Activated CD4-positive, alpha-beta memory T cell treated with anti-CD3 and anti-CD28 coated beads for 36 hours (primary cell): ENCODE measurements around the gene VAMP2. TPM values are rescaled to one million over a fixed set of nuclear protein-coding genes. Genes with fewer than 3 reads are reported as not detected.

ENCODE experiments used
- CTCF ChIA-PET: fragments of 350-600 bp; sonication (Branson Sonifier 250); formaldehyde crosslinking; loops from one replicate; lab custom pipeline; 2021; ENCODE audit warnings: antibody characterized with exemption, inconsistent platforms; lab: Charles Lee
- POLR2A ChIA-PET: fragments of 350-600 bp; sonication (Branson Sonifier 250); formaldehyde crosslinking; loops from one replicate; lab custom pipeline; 2021; ENCODE audit warnings: antibody characterized with exemption; lab: Charles Lee
- DNase-seq: peaks from one replicate; pipeline ENCODE4 v3.0.0-alpha.2; 2020
- H3K27ac Mint-ChIP-seq: one replicate; pipeline ENCODE4 v1.8.0; 2021; ENCODE audit warnings: mixed read lengths
- H3K27me3 Mint-ChIP-seq: one replicate; pipeline ENCODE4 v1.8.0; 2021; ENCODE audit warnings: mixed read lengths
- H3K36me3 Mint-ChIP-seq: one replicate; pipeline ENCODE4 v1.8.0; 2021; ENCODE audit warnings: mixed read lengths
- H3K4me1 Mint-ChIP-seq: one replicate; pipeline ENCODE4 v1.8.0; 2021; ENCODE audit warnings: low read depth, mixed read lengths
- H3K4me3 Mint-ChIP-seq: one replicate; pipeline ENCODE4 v1.8.0; 2021; ENCODE audit warnings: mild to moderate bottlenecking, mixed read lengths
- H3K9me3 Mint-ChIP-seq: one replicate; pipeline ENCODE4 v1.8.0; 2021; ENCODE audit warnings: mixed read lengths
- intact Hi-C: fragments of 100-400 bp; cut with micrococcal nuclease; formaldehyde crosslinking; loops from one replicate; pipeline ENCODE4 v1.15.1; 2023
- total RNA-seq, 2 experiments: library from RNA; stranded (reverse); gene quantifications; one replicate each; pipeline ENCODE4 v1.2.3, GENCODE V29; 2021

Gene VAMP2
- total RNA-seq, 2 experiments from 2014 or later = 30.1 to 30.4 TPM

DNA sequence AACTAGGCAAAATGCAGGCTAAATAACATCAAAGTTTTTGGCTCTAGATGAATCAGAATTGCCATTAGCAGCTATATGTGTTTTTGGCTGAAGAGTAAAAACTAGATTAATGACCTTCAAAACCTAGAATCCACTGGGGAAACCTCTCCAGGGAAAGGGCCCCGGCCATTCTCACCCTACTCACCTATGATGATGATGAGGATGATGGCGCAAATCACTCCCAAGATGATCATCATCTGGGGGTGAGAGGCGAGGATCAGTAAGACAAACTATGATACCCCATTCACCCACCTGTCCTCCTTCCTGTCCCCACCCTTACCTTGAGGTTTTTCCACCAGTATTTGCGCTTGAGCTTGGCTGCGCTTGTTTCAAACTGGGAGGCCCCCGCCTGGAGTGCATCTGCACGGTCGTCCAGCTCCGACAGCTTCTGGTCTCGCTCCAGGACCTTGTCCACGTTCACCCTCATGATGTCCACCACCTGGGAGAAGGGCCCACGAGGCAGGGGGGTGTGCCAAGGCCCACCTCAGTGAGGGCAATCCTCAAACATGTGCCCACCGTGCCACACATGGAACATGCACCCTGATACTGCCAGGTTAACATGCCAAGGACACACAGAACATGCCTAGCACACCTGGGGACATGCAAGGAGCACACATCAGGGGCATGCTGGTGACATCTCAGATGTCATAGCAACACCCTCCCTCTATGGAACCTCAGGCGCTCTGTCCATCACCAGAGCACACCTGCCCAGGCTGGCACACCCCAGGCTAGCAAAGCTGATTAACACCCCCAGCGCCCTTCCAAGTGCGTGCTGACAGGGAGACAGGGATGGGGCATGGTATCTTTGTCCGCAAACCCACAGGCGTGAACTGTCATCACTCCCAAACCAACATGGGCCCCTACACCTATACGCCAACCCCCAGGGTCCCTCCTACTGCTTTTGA, 1.2 kb downstream of the VAMP2 start:
- H3K9me3 Mint-ChIP-seq = no peaks in the 10 kb centered on the region
- H3K4me3 Mint-ChIP-seq = peak overlapping the region; percentile 86
- H3K36me3 Mint-ChIP-seq = peaks cover 24% of the 10 kb centered on the region
- H3K27me3 Mint-ChIP-seq = no peaks in the 10 kb centered on the region
- CTCF ChIA-PET = interaction anchor here (1.1 to 8.7 kb wide), 6 partner anchors 11 to 60 kb away, joined by 3 to 62 read pairs (median 6); partner anchors contain the start of genes ALOXE3 and HES7
- peaks cover 52% of the 10 kb centered on the region for H3K4me1 Mint-ChIP-seq
- POLR2A ChIA-PET = interaction anchor here (0.9 to 4.5 kb wide), 4 partner anchors 11 to 215 kb away, joined by 3 to 146 read pairs (median 4); no protein-coding TSS in a partner anchor
- intact Hi-C loops = no loop called here
- peak overlapping the region; percentile 92 for H3K27ac Mint-ChIP-seq
- peak; percentile 35 for DNase-seq

DNA sequence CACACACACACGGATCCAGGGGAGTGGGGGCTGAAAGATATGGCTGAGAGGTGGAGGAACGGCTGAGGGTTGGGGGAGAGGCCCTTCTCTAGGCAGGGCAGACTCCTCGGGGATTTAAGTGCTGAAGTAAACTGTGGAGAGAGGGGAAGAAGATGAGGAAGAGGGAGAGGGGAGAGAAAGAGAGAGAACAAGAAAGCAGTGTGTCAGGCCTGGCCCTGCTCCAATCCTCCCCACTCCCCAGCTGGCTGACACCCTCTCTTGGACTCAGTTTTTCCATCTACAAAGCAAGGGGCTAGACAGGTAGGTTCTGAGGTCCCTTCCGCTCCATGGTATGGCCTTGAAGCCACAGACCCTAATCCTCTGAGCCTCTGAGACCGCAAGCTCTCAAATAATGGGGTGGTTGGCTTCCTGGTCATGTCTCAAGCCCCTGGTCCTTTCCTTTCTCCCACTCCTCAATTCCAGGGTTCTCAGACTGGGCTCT, 2.0 kb downstream of the VAMP2 start:
- CTCF ChIA-PET = interaction anchor here (1.1 to 8.7 kb wide), 6 partner anchors 10 to 60 kb away, joined by 3 to 62 read pairs (median 6); partner anchors contain the start of genes ALOXE3 and HES7

DNA sequence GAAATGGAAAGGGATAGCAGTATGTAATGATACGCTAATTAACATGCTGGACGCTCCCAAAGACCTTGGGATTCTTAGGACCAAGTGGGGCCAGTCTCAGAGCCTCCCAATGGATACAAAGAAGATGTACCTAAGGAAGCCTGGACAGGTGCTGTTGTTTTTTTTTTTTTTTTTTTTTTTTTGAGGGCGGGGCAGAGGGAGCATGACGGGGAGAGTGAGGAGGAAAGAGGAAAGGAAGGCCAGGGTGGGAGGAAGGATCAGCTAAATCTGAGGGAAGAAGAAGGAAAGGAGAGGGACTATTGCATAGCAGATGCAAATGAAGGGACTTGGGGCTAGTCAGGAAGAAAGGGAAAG, 2.5 kb downstream of the VAMP2 start:
- Mint-ChIP-seq H3K27me3 (no peaks in the 10 kb centered on the region), H3K9me3 (no peaks in the 10 kb centered on the region), H3K4me3 (no peak overlapping the region), H3K27ac (peak overlapping the region; percentile 92), H3K4me1 (peaks cover 56% of the 10 kb centered on the region), H3K36me3 (peaks cover 24% of the 10 kb centered on the region)
- intact Hi-C loops = no loop called here
- CTCF ChIA-PET = interaction anchor here (0.5 to 8.7 kb wide), 4 partner anchors 21 to 99 kb away, joined by 3 to 62 read pairs (median 24); partner anchors contain the start of gene ALOXE3
- POLR2A ChIA-PET = interaction anchor here (0.7 to 1.5 kb wide), 2 partner anchors 22 to 28 kb away, joined by 3 to 6 read pairs; no protein-coding TSS in a partner anchor
- no peak for DNase-seq

More for the DNA sequence above, 2.0 kb downstream of the VAMP2 start:
- H3K4me3 Mint-ChIP-seq = peak overlapping the region; percentile 86
- DNase-seq = peak; percentile 43
- H3K9me3 Mint-ChIP-seq = no peaks in the 10 kb centered on the region
- H3K27ac Mint-ChIP-seq = peak overlapping the region; percentile 92
- POLR2A ChIA-PET = interaction anchor here (0.7 to 4.5 kb wide), 5 partner anchors 12 to 216 kb away, joined by 3 to 146 read pairs (median 3); no protein-coding TSS in a partner anchor
- H3K27me3 Mint-ChIP-seq = no peaks in the 10 kb centered on the region
- H3K4me1 Mint-ChIP-seq = peaks cover 52% of the 10 kb centered on the region
- H3K36me3 Mint-ChIP-seq = peaks cover 24% of the 10 kb centered on the region
- intact Hi-C loops = no loop called here

DNA sequence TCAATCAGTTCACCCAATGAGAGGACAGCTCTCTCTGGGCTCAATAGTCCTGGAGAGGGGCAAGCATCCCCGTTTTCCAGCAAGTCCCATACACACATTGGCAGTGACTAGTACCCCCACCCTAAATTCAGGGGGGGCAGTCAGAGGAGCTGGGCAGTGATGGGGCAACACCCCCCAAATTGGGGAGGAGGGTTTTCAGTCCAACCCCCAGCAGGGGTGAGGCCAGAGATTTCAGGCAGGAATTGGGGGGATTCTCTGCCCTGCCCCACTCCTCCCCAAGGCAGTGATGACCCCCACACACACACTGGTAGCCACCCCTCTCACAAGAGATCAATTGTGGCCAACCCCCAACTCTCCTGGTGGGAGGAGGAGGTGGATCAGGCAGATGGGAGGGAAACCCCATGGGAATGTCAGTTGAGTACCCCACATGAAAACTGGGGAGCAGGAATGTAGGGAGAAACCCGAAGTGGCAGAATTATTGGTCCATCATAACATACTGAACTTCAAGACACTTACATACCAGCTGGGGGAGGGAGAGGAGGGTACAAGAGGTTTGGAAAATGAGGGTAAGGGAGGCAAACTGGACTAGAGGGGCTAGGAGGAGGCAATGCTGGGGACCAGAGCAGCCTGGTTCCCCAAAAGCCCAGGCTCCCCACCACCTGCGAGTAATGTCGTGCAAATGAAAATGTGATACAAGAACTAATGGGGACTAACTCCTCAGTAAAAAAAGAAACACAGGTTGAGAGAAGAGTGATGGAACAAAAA, 3.1 kb downstream of the VAMP2 start:
- Mint-ChIP-seq H3K27me3 (no peaks in the 10 kb centered on the region), H3K27ac (peak overlapping the region; percentile 92), H3K36me3 (peaks cover 24% of the 10 kb centered on the region), H3K4me1 (peaks cover 56% of the 10 kb centered on the region), H3K9me3 (no peaks in the 10 kb centered on the region), H3K4me3 (no peak overlapping the region)
- ChIA-PET CTCF (interaction anchor here (0.5 to 8.7 kb wide), 10 partner anchors 9 to 98 kb away, joined by 3 to 62 read pairs (median 6); partner anchors contain the start of genes ALOXE3 and BORCS6), POLR2A (interaction anchor here (1.2 to 2.1 kb wide), 3 partner anchors 14 to 22 kb away, joined by 3 to 21 read pairs (median 6); partner anchors contain the start of gene TMEM107)
- intact Hi-C loops = loop anchor here (5.0 kb wide), 1 partner anchor 317 kb away; no protein-coding TSS in a partner anchor
- no peak for DNase-seq

DNA sequence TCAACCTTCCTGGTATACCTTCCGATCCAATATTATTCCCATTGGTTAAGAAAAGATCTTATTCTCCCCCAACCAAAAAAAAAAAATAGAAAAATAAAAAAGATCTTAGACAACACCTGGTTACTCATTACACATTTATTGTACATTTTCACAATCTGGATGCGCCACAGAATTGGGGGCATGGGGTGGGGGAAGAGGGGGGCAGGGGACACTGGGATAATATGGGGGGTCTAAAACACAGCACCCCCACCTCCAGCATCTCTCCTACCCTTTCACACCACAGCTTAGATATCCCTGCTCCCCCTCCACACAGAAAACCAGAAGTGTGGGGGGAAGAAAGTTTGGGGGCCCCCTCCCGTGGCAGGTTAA, 3.7 kb downstream of the VAMP2 start:
- no peak overlapping the region for H3K4me3 Mint-ChIP-seq
- H3K27ac Mint-ChIP-seq = peak overlapping the region; percentile 92
- peaks cover 56% of the 10 kb centered on the region for H3K4me1 Mint-ChIP-seq
- intact Hi-C loops = loop anchor here (5.0 kb wide), 1 partner anchor 317 kb away; no protein-coding TSS in a partner anchor
- POLR2A ChIA-PET = interaction anchor here (1.2 to 2.1 kb wide), 2 partner anchors 14 to 17 kb away, joined by 3 to 21 read pairs; partner anchors contain the start of gene TMEM107
- CTCF ChIA-PET = interaction anchor here (0.8 to 8.7 kb wide), 11 partner anchors 8 to 98 kb away, joined by 4 to 62 read pairs (median 6); partner anchors contain the start of genes ALOXE3, BORCS6 and HES7
- peaks cover 24% of the 10 kb centered on the region for H3K36me3 Mint-ChIP-seq
- H3K9me3 Mint-ChIP-seq = no peaks in the 10 kb centered on the region
- DNase-seq = no peak
- no peaks in the 10 kb centered on the region for H3K27me3 Mint-ChIP-seq

DNA sequence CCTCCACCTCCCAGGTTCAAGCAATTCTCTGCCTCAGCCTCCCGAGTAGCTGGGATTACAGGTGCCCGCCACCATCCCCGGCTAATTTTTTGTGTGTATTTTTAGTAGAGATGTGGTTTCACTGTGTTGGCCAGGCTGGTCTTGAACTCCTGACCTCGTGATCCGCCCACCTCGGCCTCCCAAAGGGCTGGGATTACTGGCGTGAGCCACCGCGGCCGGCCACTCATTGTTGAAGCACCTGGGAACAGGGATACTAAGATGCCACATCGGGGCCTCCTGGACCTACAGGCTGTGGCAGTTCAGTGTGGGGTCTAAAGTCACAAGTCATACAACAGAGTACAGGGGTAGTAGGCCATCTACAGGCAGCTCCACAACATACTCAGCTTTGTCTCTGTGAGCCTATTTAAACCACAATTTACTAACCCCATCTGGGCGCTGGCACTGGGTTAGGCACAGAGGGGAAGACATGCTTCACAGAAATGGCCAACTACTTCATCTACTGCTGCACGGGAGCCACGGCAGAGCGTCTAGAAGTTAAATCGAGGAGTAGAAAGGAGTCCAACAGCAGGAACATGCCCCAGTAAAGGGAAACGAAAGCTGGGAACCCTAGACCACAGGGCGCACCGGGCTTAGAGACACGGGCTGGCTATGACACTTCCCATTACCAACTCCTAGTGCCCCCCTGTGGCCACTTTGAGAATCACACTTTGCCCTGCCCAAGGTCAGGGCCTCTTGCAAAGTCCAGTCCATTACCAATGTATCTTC, 4.3 kb downstream of the VAMP2 start:
- peaks cover 55% of the 10 kb centered on the region for H3K4me1 Mint-ChIP-seq
- DNase-seq = peak; percentile 93
- peak overlapping the region; percentile 1 for H3K4me3 Mint-ChIP-seq
- no peaks in the 10 kb centered on the region for H3K27me3 Mint-ChIP-seq
- no peaks in the 10 kb centered on the region for H3K9me3 Mint-ChIP-seq
- ChIA-PET POLR2A (interaction anchor here (0.6 to 2.1 kb wide), 3 partner anchors 15 to 34 kb away, joined by 3 to 21 read pairs (median 7); partner anchors contain the start of genes HES7 and TMEM107), CTCF (interaction anchor here (0.6 to 8.7 kb wide), 15 partner anchors 8 to 142 kb away, joined by 3 to 62 read pairs (median 6); partner anchors contain the start of genes ALOXE3, BORCS6 and HES7)
- intact Hi-C loops = loop anchor here (5.0 kb wide), 1 partner anchor 316 kb away; no protein-coding TSS in a partner anchor
- peak overlapping the region; percentile 80 for H3K27ac Mint-ChIP-seq
- H3K36me3 Mint-ChIP-seq = peaks cover 24% of the 10 kb centered on the region

DNA sequence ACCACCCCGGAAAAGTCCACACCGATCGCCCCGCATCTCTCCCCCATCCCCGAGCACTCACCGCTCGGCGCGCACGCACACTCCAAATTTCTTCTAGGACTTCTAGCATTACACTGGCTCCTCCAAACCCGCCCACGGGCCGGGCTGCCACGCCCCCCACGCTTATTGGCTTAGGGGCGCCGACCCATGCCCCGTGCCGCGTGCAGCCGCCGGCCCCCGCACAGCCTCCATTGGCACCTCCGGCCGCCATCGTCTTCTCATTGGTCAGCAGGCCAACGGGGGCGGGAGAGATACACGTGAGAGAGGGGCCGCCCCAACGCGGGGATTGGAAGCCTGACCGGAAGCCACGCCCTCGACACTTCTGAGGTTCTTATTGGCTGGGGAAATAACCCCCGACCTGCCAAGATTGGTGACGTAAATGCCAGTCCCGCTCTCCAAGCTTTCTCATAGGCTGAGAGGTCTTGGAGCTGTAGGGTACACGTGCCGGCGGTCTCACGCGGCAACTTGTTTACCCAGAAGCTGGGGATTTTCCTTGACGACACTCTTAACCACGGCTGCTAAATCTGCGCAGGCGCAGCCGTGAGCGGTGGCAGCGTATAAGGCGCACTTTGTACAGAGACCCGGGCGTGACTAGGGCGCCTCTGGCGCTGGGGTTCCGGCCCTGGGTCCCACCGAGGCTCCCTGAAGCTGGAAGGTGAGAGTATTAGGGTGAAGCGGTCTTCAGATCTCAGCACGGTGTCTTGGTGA, 6.3 kb downstream of the VAMP2 start:
- intact Hi-C loops = loop anchor here (1.0 to 5.0 kb wide), 8 partner anchors 8 to 314 kb away; partner anchors contain the start of gene CTC1
- no peaks in the 10 kb centered on the region for H3K27me3 Mint-ChIP-seq
- H3K9me3 Mint-ChIP-seq = no peaks in the 10 kb centered on the region
- no peak overlapping the region for H3K27ac Mint-ChIP-seq
- peaks cover 56% of the 10 kb centered on the region for H3K4me1 Mint-ChIP-seq
- no peak overlapping the region for H3K4me3 Mint-ChIP-seq
- ChIA-PET POLR2A (interaction anchor here (0.9 to 4.5 kb wide), 16 partner anchors 11 to 468 kb away, joined by 3 to 95 read pairs (median 4); partner anchors contain the start of genes CTC1, HES7, TMEM107 and WRAP53), CTCF (interaction anchor here (1.0 to 8.7 kb wide), 10 partner anchors 13 to 145 kb away, joined by 3 to 62 read pairs (median 4); partner anchors contain the start of genes ALOXE3 and TMEM107)
- DNase-seq = peak; percentile 100
- H3K36me3 Mint-ChIP-seq = peaks cover 17% of the 10 kb centered on the region

DNA sequence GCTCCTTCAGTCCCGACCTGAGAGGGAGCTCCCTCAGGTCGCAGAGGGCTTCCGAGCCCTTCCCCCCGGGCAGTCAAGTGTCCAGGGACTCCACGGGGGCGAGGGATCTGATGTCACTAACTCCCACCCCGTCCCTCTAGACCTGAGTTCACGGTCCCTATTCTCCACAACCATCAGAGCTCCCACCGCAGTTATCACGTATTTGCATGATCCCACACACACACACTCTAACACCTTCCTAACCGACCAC, 6.8 kb downstream of the VAMP2 start:
- POLR2A ChIA-PET = interaction anchor here (0.9 to 4.5 kb wide), 13 partner anchors 8 to 228 kb away, joined by 3 to 95 read pairs (median 4); partner anchors contain the start of genes CTC1, HES7 and TMEM107
- H3K9me3 Mint-ChIP-seq = no peaks in the 10 kb centered on the region
- H3K27me3 Mint-ChIP-seq = no peaks in the 10 kb centered on the region
- H3K27ac Mint-ChIP-seq = no peak overlapping the region
- no peak for DNase-seq
- peaks cover 12% of the 10 kb centered on the region for H3K36me3 Mint-ChIP-seq
- CTCF ChIA-PET = interaction anchor here (1.0 to 8.7 kb wide), 8 partner anchors 16 to 145 kb away, joined by 3 to 62 read pairs (median 6); partner anchors contain the start of gene ALOXE3
- intact Hi-C loops = loop anchor here (1.0 to 5.0 kb wide), 8 partner anchors 8 to 314 kb away; partner anchors contain the start of gene CTC1
- no peak overlapping the region for H3K4me3 Mint-ChIP-seq
- peaks cover 51% of the 10 kb centered on the region for H3K4me1 Mint-ChIP-seq

DNA sequence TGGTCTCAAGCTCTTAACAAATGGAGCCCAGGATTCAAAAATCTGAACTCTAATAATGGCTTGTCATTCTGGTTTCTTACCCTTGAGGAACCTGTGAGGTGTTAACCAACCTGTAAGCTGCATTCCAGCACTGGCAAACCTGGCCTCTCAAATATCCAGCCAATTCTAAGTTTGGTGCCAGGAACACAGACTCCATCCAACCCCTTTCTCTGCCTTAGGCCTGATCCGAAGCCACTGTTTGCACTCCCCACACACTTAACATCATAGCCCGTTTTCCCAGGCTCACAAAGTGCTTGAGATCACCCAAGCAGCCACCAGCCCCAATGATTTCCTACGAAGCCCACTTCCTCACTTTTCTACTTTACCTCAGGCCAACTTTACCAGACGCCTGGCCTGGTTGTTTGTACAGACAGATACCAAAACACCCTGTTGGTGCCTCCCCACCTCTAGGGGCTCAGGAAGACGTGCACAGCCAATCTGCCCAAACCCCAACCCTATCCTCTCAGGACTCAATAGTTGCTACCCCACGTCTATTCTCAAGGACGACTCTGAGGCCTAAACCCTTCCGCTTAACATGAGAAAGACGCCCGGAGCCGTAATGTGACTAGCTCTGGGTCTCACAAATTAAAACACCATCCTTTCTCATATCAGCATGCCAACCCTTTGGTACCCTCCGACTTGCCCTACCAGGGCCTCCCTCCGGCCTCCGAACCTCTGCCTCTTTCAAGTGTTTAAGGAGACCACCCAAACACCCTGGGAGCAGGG, 7.3 kb downstream of the VAMP2 start:
- intact Hi-C loops = loop anchor here (5.0 kb wide), 1 partner anchor 313 kb away; no protein-coding TSS in a partner anchor
- DNase-seq = no peak
- H3K27me3 Mint-ChIP-seq = no peaks in the 10 kb centered on the region
- H3K9me3 Mint-ChIP-seq = no peaks in the 10 kb centered on the region
- H3K27ac Mint-ChIP-seq = no peak overlapping the region
- POLR2A ChIA-PET = interaction anchor here (0.5 to 4.5 kb wide), 13 partner anchors 9 to 243 kb away, joined by 3 to 95 read pairs (median 4); partner anchors contain the start of genes CTC1, HES7 and TMEM107
- no peak overlapping the region for H3K4me3 Mint-ChIP-seq
- peaks cover 49% of the 10 kb centered on the region for H3K4me1 Mint-ChIP-seq
- peaks cover 7% of the 10 kb centered on the region for H3K36me3 Mint-ChIP-seq
- CTCF ChIA-PET = interaction anchor here (1.1 to 8.7 kb wide), 6 partner anchors 16 to 45 kb away, joined by 3 to 62 read pairs (median 8); partner anchors contain the start of gene ALOXE3
